B cell (primary cell): ENCODE data around the gene TBXT. TPM values are rescaled to one million over a fixed set of nuclear protein-coding genes. Genes with fewer than 3 reads are reported as not detected.
A peak's percentile ranks its signal among the peaks of the same experiment; 100 is the strongest.

ENCODE experiments used
- ATAC-seq: fragments of 200-7000 bp; cut with Tn5 transposase; one replicate; pipeline ENCODE4 v1.10.0; 2021; ENCODE audit warnings: low read depth, mild to moderate bottlenecking, moderate number of reproducible peaks, moderate library complexity
- CTCF ChIA-PET: fragments of 350-600 bp; sonication (Branson Sonifier 250); formaldehyde crosslinking; loops from one replicate; lab custom pipeline; 2021; ENCODE audit warnings: antibody characterized with exemption, inconsistent platforms; lab: Charles Lee
- POLR2A ChIA-PET: fragments of 350-600 bp; sonication (Branson Sonifier 250); formaldehyde crosslinking; loops from one replicate; lab custom pipeline; 2021; ENCODE audit warnings: antibody characterized with exemption; lab: Charles Lee
- DNase-seq: peaks from one replicate; pipeline ENCODE4 v3.0.0; 2013
- H2AFZ ChIP-seq: 2 replicates; pipeline ENCODE4 v1.6.1; 2012; ENCODE audit warnings: mild to moderate bottlenecking, low read depth, low read length; ENCODE audit not compliant: insufficient read depth, poor library complexity, severe bottlenecking
- H3K27ac ChIP-seq, 2 donors: 1 replicate in 1 of 2; 2 replicates in 1 of 2; pipeline ENCODE4 v1.5.1; 2012 to 2013; ENCODE audit warnings: low read length in 2 of 2, mild to moderate bottlenecking in 2 of 2, moderate library complexity in 1 of 2
- H3K27me3 ChIP-seq, 4 experiments: fragments of 200-600 bp in 1 of 4; sonication (generic) in 1 of 4; replicated peaks in 1 of 4; 1 replicate in 2 of 4; 2 replicates in 2 of 4; pipeline versions ENCODE4 v1.6.1 to v1.7.0; 2013 to 2016; ENCODE audit warnings: low read length in 3 of 4, mild to moderate bottlenecking in 2 of 4, mixed read lengths in 1 of 4, moderate library complexity in 1 of 4; ENCODE audit not compliant: insufficient read depth in 4 of 4, control insufficient read depth in 3 of 4; ENCODE audit errors: control extremely low read depth in 1 of 4
- H3K36me3 ChIP-seq, 2 experiments: replicated peaks in 1 of 2; 1 replicate in 1 of 2; 2 replicates in 1 of 2; pipeline versions ENCODE4 v1.6.1 to v1.7.1; 2013; ENCODE audit warnings: low read length in 1 of 2; ENCODE audit not compliant: insufficient read depth in 2 of 2, control insufficient read depth in 1 of 2; ENCODE audit errors: control extremely low read depth in 1 of 2, extremely low read depth in 1 of 2
- H3K4me1 ChIP-seq, 2 donors: fragments of 200-600 bp in 1 of 2; sonication (generic) in 1 of 2; 1 replicate in 1 of 2; 2 replicates in 1 of 2; pipeline versions ENCODE4 v1.5.1 to v1.6.1; 2013 to 2017; ENCODE audit warnings: low read length in 2 of 2; ENCODE audit not compliant: control insufficient read depth in 2 of 2, insufficient read depth in 2 of 2
- H3K4me2 ChIP-seq: replicated peaks from 2 replicates; pipeline ENCODE3; 2012; ENCODE audit warnings: mild to moderate bottlenecking, low read depth, low read length; ENCODE audit not compliant: poor library complexity, severe bottlenecking
- H3K4me3 ChIP-seq, 5 experiments: fragments of 200-600 bp in 1 of 5; sonication (generic) in 1 of 5; 1 replicate in 3 of 5; 2 replicates in 2 of 5; pipeline versions ENCODE4 v1.5.1 to v1.7.0; 2011 to 2016; ENCODE audit warnings: low read length in 4 of 5, mild to moderate bottlenecking in 4 of 5, low read depth in 2 of 5, control low read depth in 1 of 5, moderate library complexity in 1 of 5; ENCODE audit not compliant: insufficient read depth in 1 of 5; ENCODE audit errors: control extremely low read depth in 1 of 5, extremely low read depth in 1 of 5
- H3K79me2 ChIP-seq: fragments of 200-600 bp; sonication (generic); one replicate; pipeline ENCODE4 v1.6.0; 2016; ENCODE audit warnings: low read length; ENCODE audit not compliant: control insufficient read depth, insufficient read depth
- H3K9ac ChIP-seq: fragments of 200-600 bp; sonication (generic); 2 replicates; pipeline ENCODE4 v1.6.1; 2017; ENCODE audit warnings: mild to moderate bottlenecking, low read length, moderate library complexity
- H3K9me3 ChIP-seq, 3 donors: one replicate each; pipeline versions ENCODE4 v1.6.1 to v1.7.1; 2013; ENCODE audit warnings: low read length in 2 of 3; ENCODE audit not compliant: control insufficient read depth in 2 of 3, insufficient read depth in 1 of 3; ENCODE audit errors: control extremely low read depth in 1 of 3
- H4K20me1 ChIP-seq: 2 replicates; pipeline ENCODE4 v1.6.0; 2012; ENCODE audit warnings: mild to moderate bottlenecking, low read length; ENCODE audit not compliant: insufficient read depth, control insufficient read depth, poor library complexity, severe bottlenecking
- H3K27ac Mint-ChIP-seq: one replicate; pipeline ENCODE4 v1.8.0; 2021; ENCODE audit warnings: mixed read lengths
- H3K27me3 Mint-ChIP-seq: one replicate; pipeline ENCODE4 v1.8.0; 2021; ENCODE audit warnings: mixed read lengths
- H3K4me1 Mint-ChIP-seq: one replicate; pipeline ENCODE4 v1.8.0; 2021; ENCODE audit warnings: mixed read lengths
- H3K4me3 Mint-ChIP-seq: one replicate; pipeline ENCODE4 v1.8.0; 2021; ENCODE audit warnings: mixed read lengths
- H3K9me3 Mint-ChIP-seq: one replicate; pipeline ENCODE4 v1.8.0; 2022; ENCODE audit warnings: mixed read lengths; ENCODE audit not compliant: insufficient read depth
- EZH2 ChIP-seq: IDR thresholded peaks from 2 replicates; pipeline ENCODE4 v1.6.1; 2012; ENCODE audit warnings: borderline replicate concordance, low read depth, mild to moderate bottlenecking, moderate library complexity, low read length; ENCODE audit not compliant: insufficient read depth, poor library complexity, severe bottlenecking
- WGBS: methylation state at CpG from one replicate; pipeline ENCODE4 v1.1.5; 2013; ENCODE audit warnings: missing lambda C conversion rate; ENCODE audit not compliant: insufficient coverage; 5-methylcytosine and 5-hydroxymethylcytosine counted together
- intact Hi-C: fragments of 100-400 bp; cut with micrococcal nuclease; formaldehyde crosslinking; loops from one replicate; pipeline ENCODE4 v1.10.0; 2022
- polyA minus RNA-seq: library from RNA; depleted of rRNA, polyadenylated mRNA; stranded (reverse); fragments of >200 nt; gene quantifications from 2 replicates; pipeline ENCODE4 v1.2.3, GENCODE V29; 2012
- polyA plus RNA-seq: library from polyadenylated mRNA; depleted of rRNA; stranded (reverse); fragments of >200 nt; gene quantifications from 2 replicates; pipeline ENCODE4 v1.2.3, GENCODE V29; 2012
- total RNA-seq, 2 donors: library from RNA; stranded (reverse); fragments of 120-200 nt in 1 of 2; gene quantifications; 1 replicate in 1 of 2; 2 replicates in 1 of 2; pipeline versions ENCODE4 v1.2.3 to v1.2.4, GENCODE V29; 2013 to 2022
- TF ChIP-seq, protein P1 (sequence below): fragments of 200-600 bp; IDR thresholded peaks from one replicate; pipeline ENCODE4 v1.8.0; 2022; ENCODE audit warnings: antibody characterized with exemption, mild to moderate bottlenecking

The TBXT gene, protein sequence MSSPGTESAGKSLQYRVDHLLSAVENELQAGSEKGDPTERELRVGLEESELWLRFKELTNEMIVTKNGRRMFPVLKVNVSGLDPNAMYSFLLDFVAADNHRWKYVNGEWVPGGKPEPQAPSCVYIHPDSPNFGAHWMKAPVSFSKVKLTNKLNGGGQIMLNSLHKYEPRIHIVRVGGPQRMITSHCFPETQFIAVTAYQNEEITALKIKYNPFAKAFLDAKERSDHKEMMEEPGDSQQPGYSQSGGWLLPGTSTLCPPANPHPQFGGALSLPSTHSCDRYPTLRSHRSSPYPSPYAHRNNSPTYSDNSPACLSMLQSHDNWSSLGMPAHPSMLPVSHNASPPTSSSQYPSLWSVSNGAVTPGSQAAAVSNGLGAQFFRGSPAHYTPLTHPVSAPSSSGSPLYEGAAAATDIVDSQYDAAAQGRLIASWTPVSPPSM
- total RNA-seq (not detected in 2 replicates), polyA plus RNA-seq (0.63 TPM in 1 of 2 replicates, not detected in the other), polyA minus RNA-seq (0.21 and 0.26 TPM in 2 replicates)
- total RNA-seq (2013), result 0.05 TPM

DNA sequence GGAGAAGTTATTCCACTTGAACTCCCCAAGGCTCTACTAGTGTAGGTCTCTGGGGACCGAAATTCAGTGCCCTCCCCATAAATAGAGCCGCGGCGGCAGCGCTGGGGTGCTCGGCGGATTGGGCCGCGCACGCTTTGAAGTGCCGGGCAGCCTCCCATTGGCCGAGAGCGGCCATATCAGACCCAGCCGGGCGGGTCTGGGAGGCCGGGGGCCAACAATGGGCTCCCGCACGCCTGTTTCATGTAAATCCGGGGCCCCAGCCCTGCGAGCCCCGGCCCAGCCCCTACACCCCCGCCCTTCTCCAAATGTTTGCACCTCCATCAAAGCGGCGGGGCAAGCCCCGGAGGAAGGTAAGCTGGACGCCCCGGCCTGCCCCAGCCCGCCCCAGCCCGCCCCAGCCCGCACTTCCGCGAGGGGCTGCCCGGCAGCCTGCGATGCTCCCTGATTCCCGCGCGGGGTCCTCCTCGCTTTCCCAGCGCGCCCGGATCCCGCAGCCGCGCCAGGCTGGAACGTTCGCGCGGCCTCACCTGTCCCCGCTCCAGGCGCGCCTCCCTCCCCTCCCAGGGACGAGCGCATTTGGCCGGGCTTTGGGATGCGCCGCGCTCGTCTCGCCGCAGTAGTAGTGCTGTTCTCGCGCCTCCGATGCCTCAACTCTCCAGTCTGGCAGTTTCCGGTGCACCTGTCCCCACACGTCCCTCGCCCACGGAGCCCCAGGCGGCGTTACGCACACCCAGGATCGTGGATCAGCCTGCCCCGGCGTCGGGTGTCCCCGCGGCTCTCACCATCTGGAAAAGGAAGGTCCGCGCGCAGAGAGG lies at the start of gene TBXT:
Gene TBXT (minus strand): TSS at position 51 of the 815 bp plus-strand sequence. CDS start 260 bp downstream, outside the sequence.
- peak within 1 kb of the TSS; percentile 52 for H2AFZ ChIP-seq
- ChIA-PET POLR2A (no interaction called here), CTCF (no interaction called here)
- H3K9ac ChIP-seq, result peak within 1 kb of the TSS; percentile 64
- peaks cover 36 to 48% of the 10 kb centered on the region in 2 donors for H3K4me1 ChIP-seq
- H3K36me3 ChIP-seq, result no peaks in the 10 kb centered on the region
- DNase-seq (peak; percentile 35), ATAC-seq (no peak)
- H3K79me2 ChIP-seq, result no peaks in the 10 kb centered on the region
- no peaks in the 10 kb centered on the region for H4K20me1 ChIP-seq
- WGBS, result 3% methylated on average over 76 of the region's 79 CpGs
- peaks cover 0 to 31% (median 0%) of the 10 kb centered on the region in 3 donors for H3K9me3 ChIP-seq
- H3K4me1 Mint-ChIP-seq, result peaks cover 14% of the 10 kb centered on the region
- peak within 1 kb of the TSS; percentile 91 for H3K4me3 Mint-ChIP-seq
- TF ChIP-seq EZH2, result no peak
- TF ChIP-seq, protein P1, sequence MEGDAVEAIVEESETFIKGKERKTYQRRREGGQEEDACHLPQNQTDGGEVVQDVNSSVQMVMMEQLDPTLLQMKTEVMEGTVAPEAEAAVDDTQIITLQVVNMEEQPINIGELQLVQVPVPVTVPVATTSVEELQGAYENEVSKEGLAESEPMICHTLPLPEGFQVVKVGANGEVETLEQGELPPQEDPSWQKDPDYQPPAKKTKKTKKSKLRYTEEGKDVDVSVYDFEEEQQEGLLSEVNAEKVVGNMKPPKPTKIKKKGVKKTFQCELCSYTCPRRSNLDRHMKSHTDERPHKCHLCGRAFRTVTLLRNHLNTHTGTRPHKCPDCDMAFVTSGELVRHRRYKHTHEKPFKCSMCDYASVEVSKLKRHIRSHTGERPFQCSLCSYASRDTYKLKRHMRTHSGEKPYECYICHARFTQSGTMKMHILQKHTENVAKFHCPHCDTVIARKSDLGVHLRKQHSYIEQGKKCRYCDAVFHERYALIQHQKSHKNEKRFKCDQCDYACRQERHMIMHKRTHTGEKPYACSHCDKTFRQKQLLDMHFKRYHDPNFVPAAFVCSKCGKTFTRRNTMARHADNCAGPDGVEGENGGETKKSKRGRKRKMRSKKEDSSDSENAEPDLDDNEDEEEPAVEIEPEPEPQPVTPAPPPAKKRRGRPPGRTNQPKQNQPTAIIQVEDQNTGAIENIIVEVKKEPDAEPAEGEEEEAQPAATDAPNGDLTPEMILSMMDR, result no peak
- H3K4me3 ChIP-seq, result peak within 1 kb of the TSS in 4 of 5 experiments; percentile 28 to 55 (median 42)
- H3K27ac ChIP-seq, result no peak within 1 kb of the TSS
- no peaks in the 10 kb centered on the region for H3K9me3 Mint-ChIP-seq
- peak within 1 kb of the TSS; percentile 84 for H3K4me2 ChIP-seq
- H3K27me3 Mint-ChIP-seq, result peaks cover 56% of the 10 kb centered on the region
- H3K27me3 ChIP-seq, result peaks cover 0 to 86% (median 59%) of the 10 kb centered on the region in 4 experiments
- intact Hi-C loops, result no loop called here
- H3K27ac Mint-ChIP-seq, result no peak within 1 kb of the TSS
